ENCODE measurements around the gene ABHD17B.
"Not testable (repeated sequence)": the region's sequence is repeated elsewhere in the genome, so short reads cannot be mapped to it uniquely, and the experiment has no call there.

Gene ABHD17B

GRCh38 chr9:71911061-71911907 is at the start of gene ABHD17B, which contains the start of gene C9orf85:
TSS of gene ABHD17B (minus strand) at chr9:71911193. CDS start at chr9:71875080, 36,113 bp downstream.
TSS of gene C9orf85 (plus strand) at chr9:71911639. CDS start at chr9:71911735, 96 bp downstream.
- DNase-seq, result peak; percentile 99 to 100

- DNase-seq, result peak; percentile 1 to 18
Measured at GRCh38 chr9:71955300-71955915, 44.4 kb upstream of the ABHD17B start.

GRCh38 chr9:71954652-71955051 is 43.7 kb upstream of the ABHD17B start:
- not testable (repeated sequence) for DNase-seq

- DNase-seq, result no peak
Measured at GRCh38 chr9:71944754-71945375, 33.9 kb upstream of the ABHD17B start.

- no peak for DNase-seq
Measured at GRCh38 chr9:71941998-71942567, 31.1 kb upstream of the ABHD17B start.

GRCh38 chr9:71941060-71941568 is 30.1 kb upstream of the ABHD17B start:
- no peak for DNase-seq

GRCh38 chr9:71937898-71938297 is 26.9 kb upstream of the ABHD17B start:
- DNase-seq, result no peak

GRCh38 chr9:71937070-71937625 is 26.2 kb upstream of the ABHD17B start:
- DNase-seq, result no peak

GRCh38 chr9:71936066-71936465 is 25.1 kb upstream of the ABHD17B start:
- DNase-seq, result no peak

- no peak for DNase-seq
Measured at GRCh38 chr9:71931166-71931565, 20.2 kb upstream of the ABHD17B start.

- DNase-seq, result no peak
Measured at GRCh38 chr9:71929791-71930440, 18.9 kb upstream of the ABHD17B start.

GRCh38 chr9:71929223-71929622 is 18.2 kb upstream of the ABHD17B start:
- DNase-seq, result no peak

GRCh38 chr9:71928806-71929205 is 17.8 kb upstream of the ABHD17B start:
- no peak for DNase-seq

GRCh38 chr9:71928376-71928775 is 17.4 kb upstream of the ABHD17B start:
- DNase-seq, result no peak

- DNase-seq, result no peak
Measured at GRCh38 chr9:71925834-71926233, 14.8 kb upstream of the ABHD17B start.

- DNase-seq, result no peak
Measured at GRCh38 chr9:71924576-71924975, 13.6 kb upstream of the ABHD17B start.

GRCh38 chr9:71921190-71921814 is 10.3 kb upstream of the ABHD17B start:
- no peak for DNase-seq

GRCh38 chr9:71920456-71921189 is 9.6 kb upstream of the ABHD17B start:
- DNase-seq, result no peak

GRCh38 chr9:71918419-71918818 is 7.4 kb upstream of the ABHD17B start:
- DNase-seq, result no peak

- peak in 1 of 2 donors; percentile 37 for DNase-seq
Measured at GRCh38 chr9:71916834-71917534, 6.0 kb upstream of the ABHD17B start.
